CD8-positive, alpha-beta memory T cell (primary cell): ENCODE data around the gene PRRT3. TPM values are rescaled to one million over a fixed set of nuclear protein-coding genes. Genes with fewer than 3 reads are reported as not detected.

ENCODE experiments used
- CTCF ChIA-PET: fragments of 350-600 bp; sonication (Branson Sonifier 250); formaldehyde crosslinking; loops from one replicate; lab custom pipeline; 2021; ENCODE audit warnings: antibody characterized with exemption; lab: Charles Lee
- POLR2A ChIA-PET: fragments of 350-600 bp; sonication (Branson Sonifier 250); formaldehyde crosslinking; loops from one replicate; lab custom pipeline; 2021; ENCODE audit warnings: antibody characterized with exemption; lab: Charles Lee
- DNase-seq, 5 donors: peaks; one replicate each; pipeline versions ENCODE4 v3.0.0 to v3.0.0-alpha.2; 2020 to 2022; ENCODE audit warnings: mixed read lengths in 1 of 5
- H3K27ac ChIP-seq: one replicate; pipeline ENCODE4 v1.7.0; 2013; ENCODE audit warnings: low read depth, mild to moderate bottlenecking, low read length, moderate library complexity
- H3K27me3 ChIP-seq: 2 replicates; pipeline ENCODE4 v1.7.0; 2013; ENCODE audit warnings: low read length, mild to moderate bottlenecking; ENCODE audit not compliant: insufficient read depth, poor library complexity, severe bottlenecking
- H3K36me3 ChIP-seq: 2 replicates; pipeline ENCODE4 v1.7.0; 2013; ENCODE audit warnings: mild to moderate bottlenecking, low read length, moderate library complexity; ENCODE audit not compliant: insufficient read depth
- H3K4me1 ChIP-seq: 2 replicates; pipeline ENCODE4 v1.7.0; 2013; ENCODE audit warnings: mild to moderate bottlenecking, low read length, moderate library complexity; ENCODE audit not compliant: insufficient read depth
- H3K4me3 ChIP-seq: 2 replicates; pipeline ENCODE4 v1.7.0; 2013; ENCODE audit warnings: mild to moderate bottlenecking, low read length
- H3K9me3 ChIP-seq: 2 replicates; pipeline ENCODE4 v1.7.0; 2013; ENCODE audit warnings: mild to moderate bottlenecking, low read length
- H3K27ac Mint-ChIP-seq, 8 donors: one replicate each; pipeline ENCODE4 v1.8.0; 2020 to 2021; ENCODE audit warnings: mixed read lengths in 8 of 8, mild to moderate bottlenecking in 6 of 8, inconsistent platforms in 3 of 8, moderate library complexity in 3 of 8
- H3K27me3 Mint-ChIP-seq, 2 donors: one replicate each; pipeline ENCODE4 v1.8.0; 2020 to 2021; ENCODE audit warnings: mixed read lengths in 2 of 2, mild to moderate bottlenecking in 1 of 2, moderate library complexity in 1 of 2
- H3K36me3 Mint-ChIP-seq, 3 donors: one replicate each; pipeline ENCODE4 v1.8.0; 2020 to 2021; ENCODE audit warnings: mixed read lengths in 3 of 3, inconsistent platforms in 1 of 3, mild to moderate bottlenecking in 1 of 3
- H3K4me1 Mint-ChIP-seq, 3 donors: one replicate each; pipeline ENCODE4 v1.8.0; 2020 to 2021; ENCODE audit warnings: mixed read lengths in 3 of 3, inconsistent platforms in 1 of 3, mild to moderate bottlenecking in 1 of 3
- H3K4me3 Mint-ChIP-seq, 7 donors: one replicate each; pipeline ENCODE4 v1.8.0; 2020 to 2021; ENCODE audit warnings: mixed read lengths in 7 of 7, mild to moderate bottlenecking in 6 of 7, moderate library complexity in 4 of 7, inconsistent platforms in 2 of 7
- H3K9me3 Mint-ChIP-seq, 5 donors: one replicate each; pipeline ENCODE4 v1.8.0; 2020 to 2022; ENCODE audit warnings: mixed read lengths in 5 of 5, mild to moderate bottlenecking in 3 of 5, moderate library complexity in 2 of 5, inconsistent platforms in 1 of 5
- polyA plus RNA-seq: library from polyadenylated mRNA; unstranded; fragments of 300-500 nt; fragmentation: Illumina TruSeq; gene quantifications from one replicate; pipeline ENCODE4 v1.2.3, GENCODE V29; 2021
- total RNA-seq, 2 experiments: library from RNA; stranded (reverse); gene quantifications; one replicate each; pipeline ENCODE4 v1.2.3, GENCODE V29; 2021

The PRRT3 gene
- 10 to 100 TPM; 12.1 to 12.3 TPM for total RNA-seq
- 5.4 TPM for polyA plus RNA-seq

GRCh38 chr3:9951962-9952805, at the start of gene PRRT3:
PRRT3 (minus strand) TSS chr3:9952408; CDS start chr3:9950115, 2,293 bp downstream.
- ChIA-PET POLR2A (interaction anchor here (2.9 kb wide), 1 partner anchor 19 kb away, joined by 22 read pairs; the partner anchor contains the start of gene CRELD1), CTCF (interaction anchor here (1.1 to 4.0 kb wide), 3 partner anchors 13 to 34 kb away, joined by 3 to 32 read pairs (median 4); partner anchors contain the start of genes CRELD1 and EMC3)
- DNase-seq = peak; percentile 23 to 69 (median 42)
- H3K4me1 ChIP-seq = peaks cover 11% of the 10 kb centered on the region
- no peaks in the 10 kb centered on the region for H3K9me3 ChIP-seq
- peak within 1 kb of the TSS; percentile 69 for H3K4me3 ChIP-seq
- peaks cover 0 to 3% (median 0%) of the 10 kb centered on the region in 3 donors for H3K36me3 Mint-ChIP-seq
- peak within 1 kb of the TSS; percentile 83 to 94 (median 86) for H3K4me3 Mint-ChIP-seq
- peaks cover 9 to 21% (median 11%) of the 10 kb centered on the region in 3 donors for H3K4me1 Mint-ChIP-seq
- no peak within 1 kb of the TSS for H3K27ac ChIP-seq
- H3K9me3 Mint-ChIP-seq = no peaks in the 10 kb centered on the region
- no peaks in the 10 kb centered on the region for H3K36me3 ChIP-seq
- H3K27ac Mint-ChIP-seq = peak within 1 kb of the TSS in 7 of 8 donors; percentile 43 to 92 (median 82)
- no peaks in the 10 kb centered on the region for H3K27me3 Mint-ChIP-seq
- H3K27me3 ChIP-seq = no peaks in the 10 kb centered on the region

- Mint-ChIP-seq H3K4me3 (no peak overlapping the region), H3K4me1 (no peaks in the 10 kb centered on the region), H3K27ac (no peak overlapping the region), H3K36me3 (peaks cover 0 to 27% (median 4%) of the 10 kb centered on the region in 3 donors), H3K27me3 (peaks cover 0 to 2% of the 10 kb centered on the region in 2 donors), H3K9me3 (no peaks in the 10 kb centered on the region)
- ChIA-PET CTCF (interaction anchor here (1.3 to 1.5 kb wide), 2 partner anchors 13 kb away, joined by 3 read pairs; no protein-coding TSS in a partner anchor), POLR2A (interaction anchor here (1.3 kb wide), 1 partner anchor 65 kb away, joined by 5 read pairs; no protein-coding TSS in a partner anchor)
- Histone ChIP-seq H3K4me1 (no peaks in the 10 kb centered on the region), H3K27ac (no peak overlapping the region), H3K4me3 (no peak overlapping the region), H3K36me3 (no peaks in the 10 kb centered on the region), H3K27me3 (no peaks in the 10 kb centered on the region), H3K9me3 (no peaks in the 10 kb centered on the region)
- DNase-seq = no peak
Observed at GRCh38 chr3:10000686-10001085, 48.5 kb upstream of the PRRT3 start.

GRCh38 chr3:9994086-9994844, 42.1 kb upstream of the PRRT3 start:
- Mint-ChIP-seq H3K4me3 (no peak overlapping the region), H3K36me3 (peaks cover 0 to 17% (median 0%) of the 10 kb centered on the region in 3 donors), H3K27me3 (no peaks in the 10 kb centered on the region), H3K9me3 (no peaks in the 10 kb centered on the region), H3K27ac (peak overlapping the region in 1 of 8 donors; percentile 26), H3K4me1 (no peaks in the 10 kb centered on the region)
- Histone ChIP-seq H3K9me3 (no peaks in the 10 kb centered on the region), H3K36me3 (no peaks in the 10 kb centered on the region), H3K4me1 (no peaks in the 10 kb centered on the region), H3K4me3 (no peak overlapping the region), H3K27me3 (no peaks in the 10 kb centered on the region), H3K27ac (no peak overlapping the region)
- POLR2A ChIA-PET = no interaction called here
- CTCF ChIA-PET = interaction anchor here (0.6 to 1.9 kb wide), 3 partner anchors 21 to 1893 kb away, joined by 3 to 5 read pairs (median 3); no protein-coding TSS in a partner anchor
- no peak for DNase-seq

GRCh38 chr3:9986230-9986725, 34.1 kb upstream of the PRRT3 start:
- H3K27ac ChIP-seq = peak overlapping the region; percentile 97
- H3K36me3 Mint-ChIP-seq = peaks cover 0 to 23% (median 2%) of the 10 kb centered on the region in 3 donors
- peak overlapping the region; percentile 95 to 99 (median 98) for H3K27ac Mint-ChIP-seq
- ChIA-PET POLR2A (interaction anchor here (0.6 to 2.5 kb wide), 5 partner anchors 53 to 212 kb away, joined by 3 to 22 read pairs (median 5); partner anchors contain the start of genes ARPC4, CRELD1 and JAGN1), CTCF (interaction anchor here (0.9 to 3.7 kb wide), 6 partner anchors 34 to 335 kb away, joined by 3 to 20 read pairs (median 4); partner anchors contain the start of genes CRELD1, PRRT3 and SEC13)
- no peaks in the 10 kb centered on the region for H3K27me3 ChIP-seq
- DNase-seq = no peak
- H3K9me3 ChIP-seq = no peaks in the 10 kb centered on the region
- H3K9me3 Mint-ChIP-seq = no peaks in the 10 kb centered on the region
- no peaks in the 10 kb centered on the region for H3K36me3 ChIP-seq
- peak overlapping the region; percentile 93 to 97 (median 95) for H3K4me3 Mint-ChIP-seq
- H3K4me1 ChIP-seq = peaks cover 27% of the 10 kb centered on the region
- peak overlapping the region; percentile 100 for H3K4me3 ChIP-seq
- H3K4me1 Mint-ChIP-seq = peaks cover 27 to 48% (median 34%) of the 10 kb centered on the region in 3 donors
- peaks cover 0 to 5% of the 10 kb centered on the region in 2 donors for H3K27me3 Mint-ChIP-seq

GRCh38 chr3:9980251-9980650, 28.0 kb upstream of the PRRT3 start:
- POLR2A ChIA-PET = interaction anchor here (0.7 kb wide), 1 partner anchor 120 kb away, joined by 3 read pairs; no protein-coding TSS in a partner anchor
- CTCF ChIA-PET = no interaction called here
- H3K27me3 Mint-ChIP-seq = no peaks in the 10 kb centered on the region
- no peak overlapping the region for H3K4me3 ChIP-seq
- peaks cover 10 to 36% (median 32%) of the 10 kb centered on the region in 3 donors for H3K4me1 Mint-ChIP-seq
- no peaks in the 10 kb centered on the region for H3K27me3 ChIP-seq
- H3K4me1 ChIP-seq = peaks cover 3% of the 10 kb centered on the region
- H3K27ac Mint-ChIP-seq = peak overlapping the region in 2 of 8 donors; percentile 24 to 27
- H3K9me3 ChIP-seq = no peaks in the 10 kb centered on the region
- H3K27ac ChIP-seq = no peak overlapping the region
- H3K9me3 Mint-ChIP-seq = no peaks in the 10 kb centered on the region
- H3K4me3 Mint-ChIP-seq = no peak overlapping the region
- H3K36me3 ChIP-seq = peaks cover 14% of the 10 kb centered on the region
- peaks cover 4 to 61% (median 18%) of the 10 kb centered on the region in 3 donors for H3K36me3 Mint-ChIP-seq
- no peak for DNase-seq

GRCh38 chr3:9978710-9979305, 26.6 kb upstream of the PRRT3 start:
- Histone ChIP-seq H3K4me3 (no peak overlapping the region), H3K27ac (peak overlapping the region; percentile 43), H3K27me3 (no peaks in the 10 kb centered on the region), H3K9me3 (no peaks in the 10 kb centered on the region), H3K4me1 (no peaks in the 10 kb centered on the region), H3K36me3 (peaks cover 20% of the 10 kb centered on the region)
- Mint-ChIP-seq H3K4me1 (peaks cover 8 to 29% (median 27%) of the 10 kb centered on the region in 3 donors), H3K27ac (peak overlapping the region in 3 of 8 donors; percentile 11 to 69 (median 66)), H3K36me3 (peaks cover 7 to 69% (median 23%) of the 10 kb centered on the region in 3 donors), H3K27me3 (no peaks in the 10 kb centered on the region), H3K4me3 (no peak overlapping the region), H3K9me3 (no peaks in the 10 kb centered on the region)
- no peak for DNase-seq
- ChIA-PET POLR2A (no interaction called here), CTCF (no interaction called here)
